Immature natural killer cell (primary cell): Measurements from ENCODE around the gene NT5C1B. TPM values are rescaled to one million over a fixed set of nuclear protein-coding genes. Genes with fewer than 3 reads are reported as not detected.

ENCODE experiments used
- DNase-seq, 3 donors: peaks; one replicate each; pipeline ENCODE4 v3.0.0; 2022; ENCODE audit warnings: mixed read lengths in 1 of 3
- H3K27ac Mint-ChIP-seq, 6 donors: one replicate each; pipeline ENCODE4 v1.8.0; 2020; ENCODE audit warnings: mixed read lengths in 6 of 6, mild to moderate bottlenecking in 5 of 6, inconsistent platforms in 4 of 6, moderate library complexity in 3 of 6
- H3K27me3 Mint-ChIP-seq, 3 donors: one replicate each; pipeline ENCODE4 v1.8.0; 2020 to 2021; ENCODE audit warnings: low read depth in 3 of 3, mild to moderate bottlenecking in 3 of 3, mixed read lengths in 3 of 3, moderate library complexity in 3 of 3, inconsistent platforms in 1 of 3
- H3K36me3 Mint-ChIP-seq, 3 donors: one replicate each; pipeline ENCODE4 v1.8.0; 2020; ENCODE audit warnings: mixed read lengths in 3 of 3, inconsistent platforms in 2 of 3, mild to moderate bottlenecking in 2 of 3
- H3K4me1 Mint-ChIP-seq, 2 donors: one replicate each; pipeline ENCODE4 v1.8.0; 2020; ENCODE audit warnings: inconsistent platforms in 2 of 2, mild to moderate bottlenecking in 2 of 2, mixed read lengths in 2 of 2, moderate library complexity in 1 of 2
- H3K4me3 Mint-ChIP-seq, 5 donors: one replicate each; pipeline ENCODE4 v1.8.0; 2020; ENCODE audit warnings: mild to moderate bottlenecking in 5 of 5, mixed read lengths in 5 of 5, inconsistent platforms in 3 of 5, moderate library complexity in 3 of 5
- H3K9me3 Mint-ChIP-seq, 6 donors: one replicate each; pipeline ENCODE4 v1.8.0; 2020; ENCODE audit warnings: mild to moderate bottlenecking in 6 of 6, mixed read lengths in 6 of 6, inconsistent platforms in 4 of 6, moderate library complexity in 3 of 6
- polyA plus RNA-seq, 3 donors: library from polyadenylated mRNA; unstranded; fragments of 300-500 nt; fragmentation: Illumina TruSeq; gene quantifications; one replicate each; pipeline ENCODE4 v1.2.3, GENCODE V29; 2021

Gene NT5C1B
- polyA plus RNA-seq, 3 donors from 2014 or later: 0.21 to 0.61 TPM; not detected in 1

DNA sequence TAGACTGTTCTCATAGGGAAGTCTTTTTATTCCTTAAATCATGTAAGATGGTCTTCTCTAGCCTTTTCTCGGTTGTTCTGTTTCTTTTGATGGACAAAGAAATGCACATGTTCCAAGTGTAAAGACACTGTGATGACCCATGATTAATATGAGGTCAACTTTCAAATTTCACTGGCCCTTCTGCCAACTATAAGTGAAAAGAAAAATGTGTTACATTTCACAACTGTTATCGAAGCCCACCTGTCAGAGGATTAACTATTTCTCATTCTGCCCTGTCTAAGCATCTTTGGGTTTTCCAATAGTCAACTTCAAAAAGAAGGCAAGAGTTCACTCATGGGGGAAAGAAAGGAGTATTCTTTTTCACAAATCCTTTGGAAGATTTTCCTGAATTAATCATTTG lies 32.2 kb downstream of the NT5C1B start:
- Mint-ChIP-seq H3K27ac (peak overlapping the region in 1 of 6 donors; percentile 36), H3K4me1 (peaks cover 30 to 58% of the 10 kb centered on the region in 2 donors), H3K36me3 (peaks cover 12 to 20% (median 14%) of the 10 kb centered on the region in 3 donors), H3K27me3 (peaks cover 7 to 12% (median 8%) of the 10 kb centered on the region in 3 donors), H3K4me3 (no peak overlapping the region), H3K9me3 (no peaks in the 10 kb centered on the region)
- DNase-seq: no peak

DNA sequence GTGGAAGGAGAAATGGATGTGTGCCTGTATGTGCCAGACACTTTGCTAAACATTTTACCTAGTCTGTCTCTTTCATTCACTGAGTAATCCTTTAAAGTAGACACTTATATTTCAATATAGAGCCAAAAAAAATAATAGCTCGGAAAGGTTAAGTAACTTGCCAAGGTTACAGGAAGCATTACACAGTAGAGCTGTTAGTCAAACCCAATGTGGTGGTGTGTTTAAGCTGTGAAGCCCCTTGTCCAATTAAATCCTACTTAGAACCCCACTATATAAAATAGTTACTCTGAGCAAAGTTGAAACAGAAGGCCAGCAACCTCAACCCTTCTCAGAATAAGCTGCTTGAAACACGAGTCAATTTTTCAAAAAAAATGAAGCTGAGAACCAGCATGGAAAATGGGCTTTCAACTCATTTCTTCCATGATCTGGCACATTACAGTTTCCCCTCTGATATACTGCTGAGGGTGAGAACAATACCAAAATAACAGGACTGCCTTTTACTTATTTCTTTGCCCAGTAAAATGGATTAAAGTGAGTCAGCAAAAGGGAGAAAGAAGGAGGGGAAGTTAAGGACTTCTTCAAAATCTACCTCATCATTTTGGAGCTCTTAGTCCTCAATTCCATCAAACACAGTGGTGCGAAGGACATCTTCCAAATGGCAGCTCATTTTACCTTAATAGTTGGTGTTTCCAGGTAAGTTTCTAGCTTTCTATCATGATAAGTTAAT lies 36.9 kb downstream of the NT5C1B start:
- H3K27ac Mint-ChIP-seq: no peak overlapping the region
- peaks cover 12 to 22% (median 19%) of the 10 kb centered on the region in 3 donors for H3K36me3 Mint-ChIP-seq
- no peaks in the 10 kb centered on the region for H3K9me3 Mint-ChIP-seq
- no peak for DNase-seq
- no peak overlapping the region for H3K4me3 Mint-ChIP-seq
- H3K4me1 Mint-ChIP-seq: peaks cover 9 to 31% of the 10 kb centered on the region in 2 donors
- no peaks in the 10 kb centered on the region for H3K27me3 Mint-ChIP-seq

DNA sequence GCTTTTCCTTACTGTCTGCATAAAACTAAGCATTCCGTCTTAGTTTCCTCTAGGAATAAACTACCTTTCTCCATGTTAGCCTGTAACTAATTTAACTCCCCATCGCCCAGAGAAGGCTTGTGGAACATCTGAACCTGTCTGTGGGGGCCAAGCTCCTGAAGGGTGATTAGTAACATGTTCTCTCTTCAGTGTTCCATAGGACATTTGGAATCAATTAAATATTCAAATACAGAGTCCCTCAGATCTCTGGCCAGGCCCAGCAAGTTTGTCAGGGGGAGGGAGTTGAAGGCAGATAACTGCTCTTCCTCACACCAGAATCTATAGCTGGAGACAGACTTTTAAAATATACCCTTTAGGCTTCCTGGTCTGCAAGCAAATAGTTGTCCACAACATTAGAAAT lies 37.7 kb downstream of the NT5C1B start:
- Mint-ChIP-seq H3K36me3 (peaks cover 12 to 22% (median 19%) of the 10 kb centered on the region in 3 donors), H3K4me3 (no peak overlapping the region), H3K27me3 (no peaks in the 10 kb centered on the region), H3K27ac (no peak overlapping the region), H3K4me1 (peaks cover 11 to 31% of the 10 kb centered on the region in 2 donors), H3K9me3 (no peaks in the 10 kb centered on the region)
- no peak for DNase-seq

DNA sequence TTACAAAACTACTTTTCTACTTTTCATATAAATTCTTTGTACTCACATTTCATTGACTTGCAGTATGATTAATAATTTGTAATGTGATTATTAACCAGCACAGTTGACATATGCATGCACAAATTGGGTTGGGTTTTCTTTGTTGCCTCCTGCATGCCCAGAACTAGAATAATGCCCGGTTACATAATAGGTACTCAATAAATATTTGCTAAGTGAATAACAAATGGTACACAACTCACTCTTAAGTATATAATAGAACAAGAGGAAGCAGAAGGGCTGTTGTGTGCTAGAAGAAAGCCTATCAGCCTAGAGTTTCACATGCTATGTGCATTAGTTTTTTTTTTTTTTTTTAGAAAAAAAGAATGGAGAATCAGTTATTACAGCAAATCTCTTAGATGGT lies 38.2 kb downstream of the NT5C1B start:
- H3K27ac Mint-ChIP-seq: no peak overlapping the region
- peaks cover 12 to 22% (median 19%) of the 10 kb centered on the region in 3 donors for H3K36me3 Mint-ChIP-seq
- DNase-seq: no peak

DNA sequence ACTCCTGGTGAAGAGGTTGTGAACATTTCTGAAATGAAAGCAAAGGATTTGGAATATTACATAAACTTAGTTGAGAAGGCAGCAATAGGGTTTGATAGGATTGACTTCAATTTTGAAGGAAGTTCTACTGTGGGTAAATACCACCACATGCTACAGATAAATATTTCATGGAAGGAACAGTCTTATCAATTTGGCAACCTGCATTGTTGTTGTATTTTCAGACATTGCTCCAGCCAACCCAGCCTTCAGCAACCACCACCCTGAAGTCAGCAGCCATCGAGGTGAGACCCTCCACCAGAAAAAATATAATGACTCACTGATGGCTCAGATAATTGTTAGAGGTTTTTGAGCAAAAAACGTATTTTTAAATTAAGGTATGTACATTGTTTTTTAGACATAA lies 38.9 kb downstream of the NT5C1B start:
- Mint-ChIP-seq H3K36me3 (peaks cover 10 to 20% (median 19%) of the 10 kb centered on the region in 3 donors), H3K4me1 (peaks cover 15 to 36% of the 10 kb centered on the region in 2 donors), H3K9me3 (no peaks in the 10 kb centered on the region), H3K27ac (no peak overlapping the region), H3K4me3 (no peak overlapping the region), H3K27me3 (no peaks in the 10 kb centered on the region)
- DNase-seq: no peak

More for the DNA sequence above, 38.2 kb downstream of the NT5C1B start:
- no peak overlapping the region for H3K4me3 Mint-ChIP-seq
- H3K4me1 Mint-ChIP-seq: peaks cover 12 to 31% of the 10 kb centered on the region in 2 donors
- no peaks in the 10 kb centered on the region for H3K9me3 Mint-ChIP-seq
- no peaks in the 10 kb centered on the region for H3K27me3 Mint-ChIP-seq

DNA sequence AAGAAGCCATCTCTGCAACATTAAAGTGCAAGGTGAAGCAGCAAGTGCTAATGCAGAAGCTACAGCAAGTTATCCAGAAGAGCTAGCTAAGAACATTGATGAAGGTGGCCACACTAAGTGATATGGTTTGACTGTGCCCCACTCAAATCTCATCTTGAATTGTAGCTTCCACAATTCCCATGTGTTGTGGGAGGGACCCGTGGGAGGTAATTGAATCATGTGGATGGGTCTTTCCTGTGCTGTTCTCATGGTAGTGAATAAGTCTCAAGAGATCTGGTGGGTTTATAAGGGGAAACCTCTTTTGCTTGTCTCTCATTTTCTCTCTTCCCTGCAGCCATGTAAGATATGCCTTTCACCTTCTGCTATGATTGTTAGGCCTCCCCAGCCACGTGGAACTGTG lies 40.3 kb downstream of the NT5C1B start:
- DNase-seq: no peak
- Mint-ChIP-seq H3K9me3 (no peaks in the 10 kb centered on the region), H3K4me3 (no peak overlapping the region), H3K27ac (no peak overlapping the region), H3K27me3 (no peaks in the 10 kb centered on the region), H3K36me3 (peaks cover 3 to 10% (median 9%) of the 10 kb centered on the region in 3 donors), H3K4me1 (peaks cover 15 to 40% of the 10 kb centered on the region in 2 donors)

DNA sequence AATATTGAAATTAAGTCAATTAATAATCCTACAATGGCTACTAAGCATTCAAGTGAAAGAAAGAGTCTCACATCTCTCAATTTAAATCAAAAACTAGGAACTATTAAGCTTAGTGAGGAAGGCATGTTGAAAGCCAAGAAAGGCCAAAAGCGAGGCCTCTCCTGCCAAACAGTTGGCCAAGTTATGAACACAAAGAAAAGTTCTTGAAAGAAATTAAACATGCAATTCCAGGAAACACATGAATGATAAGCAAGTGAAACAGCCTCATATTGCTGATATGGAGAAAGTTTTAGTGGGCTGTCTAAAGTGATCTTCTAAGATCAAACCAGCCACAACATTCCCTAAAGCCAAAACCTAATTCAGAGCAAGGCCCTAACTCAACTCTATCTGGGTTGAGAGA lies 40.7 kb downstream of the NT5C1B start:
- Mint-ChIP-seq H3K4me3 (no peak overlapping the region), H3K27ac (peak overlapping the region in 1 of 6 donors; percentile 8), H3K4me1 (peaks cover 15 to 37% of the 10 kb centered on the region in 2 donors), H3K9me3 (no peaks in the 10 kb centered on the region), H3K36me3 (peaks cover 1 to 7% (median 7%) of the 10 kb centered on the region in 3 donors), H3K27me3 (no peaks in the 10 kb centered on the region)
- no peak for DNase-seq

DNA sequence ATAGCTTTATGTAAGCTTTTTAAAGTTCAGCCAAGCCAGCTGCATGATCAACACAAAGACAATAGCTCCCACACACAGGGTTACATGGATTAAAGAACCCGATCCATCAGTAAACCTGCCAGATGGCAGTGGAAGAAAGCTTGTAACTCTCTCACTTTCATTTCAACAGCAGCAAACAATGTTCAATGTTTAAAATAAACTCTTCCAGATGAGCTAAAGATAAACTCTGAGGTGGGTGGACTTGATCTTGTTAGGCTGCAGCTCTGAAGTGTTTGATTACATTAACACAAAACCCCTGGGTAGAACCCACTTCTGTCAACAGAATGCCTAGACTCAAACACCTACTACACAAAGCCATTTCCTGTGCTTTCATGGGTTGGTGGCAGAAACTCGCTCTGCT lies 42.8 kb downstream of the NT5C1B start:
- peaks cover 0 to 2% (median 0%) of the 10 kb centered on the region in 3 donors for H3K27me3 Mint-ChIP-seq
- H3K27ac Mint-ChIP-seq: peak overlapping the region in 3 of 6 donors; percentile 50 to 68 (median 61)
- H3K36me3 Mint-ChIP-seq: peaks cover 4 to 5% (median 4%) of the 10 kb centered on the region in 3 donors
- H3K9me3 Mint-ChIP-seq: no peaks in the 10 kb centered on the region
- peaks cover 15 to 26% of the 10 kb centered on the region in 2 donors for H3K4me1 Mint-ChIP-seq
- DNase-seq: no peak
- H3K4me3 Mint-ChIP-seq: peak overlapping the region in 1 of 5 donors; percentile 9

DNA sequence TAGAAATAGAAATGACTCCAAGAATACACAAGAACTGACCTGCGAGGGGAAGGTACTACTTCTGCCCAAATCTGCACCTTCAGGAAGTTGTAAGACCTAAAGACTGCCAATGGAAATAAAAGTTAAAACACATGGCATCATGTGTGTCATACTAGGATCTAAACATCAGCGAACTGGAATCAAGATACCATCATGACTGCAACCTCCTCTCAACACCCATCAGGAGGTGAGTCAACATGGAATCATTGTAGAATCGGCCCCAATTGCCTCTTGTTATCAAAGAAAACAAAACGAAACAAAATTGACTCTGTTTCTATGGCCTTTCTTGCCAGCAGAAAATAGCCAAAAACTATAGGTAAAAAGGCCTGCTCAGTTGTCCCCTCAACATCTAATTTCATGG lies 44.0 kb downstream of the NT5C1B start:
- H3K9me3 Mint-ChIP-seq: peaks cover 0 to 3% (median 0%) of the 10 kb centered on the region in 6 donors
- H3K36me3 Mint-ChIP-seq: peaks cover 4 to 11% (median 5%) of the 10 kb centered on the region in 3 donors
- H3K4me3 Mint-ChIP-seq: no peak overlapping the region
- H3K4me1 Mint-ChIP-seq: peaks cover 15 to 22% of the 10 kb centered on the region in 2 donors
- H3K27ac Mint-ChIP-seq: no peak overlapping the region
- no peak for DNase-seq
- H3K27me3 Mint-ChIP-seq: peaks cover 0 to 2% (median 0%) of the 10 kb centered on the region in 3 donors

DNA sequence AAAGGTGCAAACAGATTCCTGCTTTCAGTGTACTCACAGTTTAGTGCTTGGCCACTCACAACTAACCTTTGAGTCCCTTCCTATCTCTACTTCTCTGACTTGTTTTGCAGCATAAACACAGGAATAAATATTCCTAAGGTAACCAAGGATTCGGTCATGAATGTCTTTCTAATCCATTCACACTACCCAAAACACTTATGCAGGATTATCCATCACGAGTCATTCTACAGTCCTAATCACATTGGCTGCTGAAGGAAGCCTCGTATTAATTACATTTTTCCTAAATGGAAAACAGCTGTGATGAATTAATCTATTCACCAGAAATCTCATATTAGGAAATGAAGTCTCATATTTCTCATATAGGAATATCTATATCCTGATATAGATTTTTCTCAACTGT lies 45.2 kb downstream of the NT5C1B start:
- Mint-ChIP-seq H3K4me3 (no peak overlapping the region), H3K27me3 (peaks cover 0 to 2% (median 0%) of the 10 kb centered on the region in 3 donors), H3K27ac (no peak overlapping the region), H3K36me3 (peaks cover 0 to 11% (median 4%) of the 10 kb centered on the region in 3 donors), H3K9me3 (peaks cover 0 to 3% (median 0%) of the 10 kb centered on the region in 6 donors), H3K4me1 (peaks cover 11 to 22% of the 10 kb centered on the region in 2 donors)
- DNase-seq: no peak

DNA sequence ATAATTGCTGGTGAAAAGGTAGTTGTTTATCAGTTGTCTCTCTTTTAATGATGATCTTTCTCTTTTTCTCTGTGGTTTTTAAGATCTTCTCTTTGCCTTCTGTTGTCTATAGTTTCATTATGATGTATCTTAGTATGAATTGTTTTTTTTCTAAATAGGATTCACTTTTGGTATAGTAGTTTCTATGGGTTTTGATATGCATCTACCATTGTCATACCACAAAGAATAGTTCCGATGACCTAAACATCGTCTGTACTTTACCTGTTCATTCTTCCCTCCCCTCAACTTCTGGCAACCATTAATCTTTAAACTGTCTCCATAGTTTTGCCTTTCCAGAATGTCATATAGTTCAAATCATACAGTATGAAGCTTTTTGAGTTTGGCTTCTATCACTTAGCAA lies 48.5 kb downstream of the NT5C1B start:
- Mint-ChIP-seq H3K27me3 (peaks cover 0 to 2% (median 2%) of the 10 kb centered on the region in 3 donors), H3K4me1 (peaks cover 0 to 7% of the 10 kb centered on the region in 2 donors), H3K27ac (no peak overlapping the region), H3K36me3 (peaks cover 0 to 11% (median 4%) of the 10 kb centered on the region in 3 donors), H3K4me3 (no peak overlapping the region), H3K9me3 (peaks cover 0 to 4% (median 0%) of the 10 kb centered on the region in 6 donors)
- no peak for DNase-seq

DNA sequence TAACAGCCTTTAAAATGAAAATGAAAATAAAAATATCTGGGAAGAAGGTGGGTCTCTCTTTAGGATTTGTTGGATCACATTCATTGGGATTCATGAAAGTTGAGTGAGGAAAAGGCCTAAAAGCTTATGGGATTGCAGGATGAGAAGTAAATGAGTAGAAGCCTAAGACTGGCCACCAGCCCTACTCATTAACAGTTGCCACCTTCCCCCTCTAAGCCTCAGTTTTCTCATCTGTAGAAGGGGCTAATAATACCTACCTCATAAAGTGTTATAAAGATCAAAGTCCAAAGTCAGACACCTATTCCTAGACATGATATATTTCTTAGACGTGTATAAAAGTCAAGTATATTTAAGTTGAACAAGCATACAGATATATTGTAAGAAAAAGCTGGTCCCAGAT lies 52.7 kb downstream of the NT5C1B start:
- Mint-ChIP-seq H3K4me3 (no peak overlapping the region), H3K9me3 (peaks cover 0 to 4% (median 0%) of the 10 kb centered on the region in 6 donors), H3K36me3 (peaks cover 0 to 8% (median 1%) of the 10 kb centered on the region in 3 donors), H3K4me1 (no peaks in the 10 kb centered on the region), H3K27ac (no peak overlapping the region), H3K27me3 (peaks cover 0 to 3% (median 2%) of the 10 kb centered on the region in 3 donors)
- no peak for DNase-seq

DNA sequence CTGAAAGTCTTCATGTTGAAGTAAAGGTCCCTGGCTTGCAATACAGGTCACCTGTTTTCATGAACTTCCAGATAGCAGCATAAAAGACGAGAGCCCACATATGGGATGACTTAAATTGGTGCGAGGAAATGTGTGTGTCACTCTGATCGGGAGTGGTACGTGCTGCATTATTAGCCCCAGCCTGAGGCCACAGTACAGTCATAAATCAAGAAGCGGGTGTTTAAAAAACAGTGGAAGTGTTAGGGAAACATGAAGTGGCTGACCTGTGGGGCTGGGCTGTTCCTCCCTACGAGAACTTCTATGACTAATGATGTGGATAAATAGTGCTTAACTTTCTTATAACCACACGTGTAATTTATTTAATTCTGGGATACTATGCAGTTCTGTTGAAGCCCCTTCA lies 53.3 kb downstream of the NT5C1B start:
- no peak overlapping the region for H3K27ac Mint-ChIP-seq

DNA sequence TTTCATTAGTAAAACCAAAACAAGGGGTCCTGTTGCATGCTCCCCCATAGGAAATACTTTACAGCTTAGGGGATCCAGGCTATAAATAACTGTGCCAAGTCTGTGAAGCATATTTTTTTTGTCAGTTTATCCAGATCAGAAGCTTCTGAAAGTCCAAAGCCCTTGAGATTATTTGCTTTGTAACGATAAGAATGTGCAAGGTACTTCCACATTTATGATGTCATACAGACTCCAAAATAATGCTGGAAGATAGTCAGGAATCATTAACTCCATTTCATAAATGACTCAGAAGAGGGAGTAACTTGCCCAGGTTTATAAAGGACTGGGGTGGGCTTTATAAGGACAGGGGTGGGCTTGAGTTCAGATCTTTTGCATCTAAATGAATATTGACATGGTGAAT lies 58.2 kb downstream of the NT5C1B start:
- Mint-ChIP-seq H3K27ac (no peak overlapping the region), H3K36me3 (no peaks in the 10 kb centered on the region), H3K4me1 (no peaks in the 10 kb centered on the region), H3K9me3 (no peaks in the 10 kb centered on the region), H3K27me3 (peaks cover 0 to 4% (median 3%) of the 10 kb centered on the region in 3 donors), H3K4me3 (no peak overlapping the region)
- no peak for DNase-seq

More for the DNA sequence above, 53.3 kb downstream of the NT5C1B start:
- H3K27me3 Mint-ChIP-seq: peaks cover 0 to 3% (median 2%) of the 10 kb centered on the region in 3 donors
- DNase-seq: no peak
- H3K36me3 Mint-ChIP-seq: peaks cover 0 to 5% (median 0%) of the 10 kb centered on the region in 3 donors
- H3K4me3 Mint-ChIP-seq: no peak overlapping the region
- H3K4me1 Mint-ChIP-seq: no peaks in the 10 kb centered on the region
- peaks cover 0 to 4% (median 0%) of the 10 kb centered on the region in 6 donors for H3K9me3 Mint-ChIP-seq
